ENCODE data around the gene PRDM9. TPM values are rescaled to one million over a fixed set of nuclear protein-coding genes. Genes with fewer than 3 reads are reported as not detected.
"Not testable (repeated sequence)": the region's sequence is repeated elsewhere in the genome, so short reads cannot be mapped to it uniquely, and the experiment has no call there.

Gene PRDM9
- polyA plus RNA-seq, 1 experiment: not detected

DNA sequence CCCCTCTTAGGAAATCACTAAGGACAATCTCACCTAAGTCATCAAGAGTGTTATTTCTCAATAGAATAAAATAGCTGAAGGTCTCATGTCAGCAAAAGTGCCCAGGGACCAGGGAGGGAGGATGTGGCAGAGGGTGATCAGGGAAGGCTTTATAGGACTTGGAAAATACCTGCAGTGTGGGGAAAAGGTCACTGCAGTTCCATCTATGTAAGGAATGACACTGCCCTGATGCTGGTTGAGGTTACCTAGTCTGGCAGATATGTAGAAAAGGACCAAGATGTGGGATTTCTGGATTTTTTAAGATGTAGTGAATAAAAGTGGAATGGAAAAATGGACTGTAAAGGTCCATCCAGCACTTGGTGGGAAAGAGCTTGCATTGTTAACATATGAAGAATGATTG, 18.3 kb downstream of the PRDM9 start:
- H3K27ac ChIP-seq (ENCODE audit: low read depth, low read length): no peak overlapping the region
- ChIA-PET CTCF (no interaction called here), POLR2A (no interaction called here)
- peaks cover 8% of the 10 kb centered on the region; the same call in 1 of the 2 replicates for H3K9me3 ChIP-seq (ENCODE audit: control insufficient read depth, insufficient read depth, low read length)
- TF ChIP-seq, protein P1, sequence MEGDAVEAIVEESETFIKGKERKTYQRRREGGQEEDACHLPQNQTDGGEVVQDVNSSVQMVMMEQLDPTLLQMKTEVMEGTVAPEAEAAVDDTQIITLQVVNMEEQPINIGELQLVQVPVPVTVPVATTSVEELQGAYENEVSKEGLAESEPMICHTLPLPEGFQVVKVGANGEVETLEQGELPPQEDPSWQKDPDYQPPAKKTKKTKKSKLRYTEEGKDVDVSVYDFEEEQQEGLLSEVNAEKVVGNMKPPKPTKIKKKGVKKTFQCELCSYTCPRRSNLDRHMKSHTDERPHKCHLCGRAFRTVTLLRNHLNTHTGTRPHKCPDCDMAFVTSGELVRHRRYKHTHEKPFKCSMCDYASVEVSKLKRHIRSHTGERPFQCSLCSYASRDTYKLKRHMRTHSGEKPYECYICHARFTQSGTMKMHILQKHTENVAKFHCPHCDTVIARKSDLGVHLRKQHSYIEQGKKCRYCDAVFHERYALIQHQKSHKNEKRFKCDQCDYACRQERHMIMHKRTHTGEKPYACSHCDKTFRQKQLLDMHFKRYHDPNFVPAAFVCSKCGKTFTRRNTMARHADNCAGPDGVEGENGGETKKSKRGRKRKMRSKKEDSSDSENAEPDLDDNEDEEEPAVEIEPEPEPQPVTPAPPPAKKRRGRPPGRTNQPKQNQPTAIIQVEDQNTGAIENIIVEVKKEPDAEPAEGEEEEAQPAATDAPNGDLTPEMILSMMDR (IDR thresholded peaks at IDR 0.05; ENCODE audit: low read depth, low read length): no peak
- H3K4me3 ChIP-seq (ENCODE audit: low read depth, low read length): no peak overlapping the region
- DNase-seq (ENCODE audit: low read depth, low spot score): no peak
- no peaks in the 10 kb centered on the region for H3K27me3 ChIP-seq (ENCODE audit: control insufficient read depth, insufficient read depth, low read length)

DNA sequence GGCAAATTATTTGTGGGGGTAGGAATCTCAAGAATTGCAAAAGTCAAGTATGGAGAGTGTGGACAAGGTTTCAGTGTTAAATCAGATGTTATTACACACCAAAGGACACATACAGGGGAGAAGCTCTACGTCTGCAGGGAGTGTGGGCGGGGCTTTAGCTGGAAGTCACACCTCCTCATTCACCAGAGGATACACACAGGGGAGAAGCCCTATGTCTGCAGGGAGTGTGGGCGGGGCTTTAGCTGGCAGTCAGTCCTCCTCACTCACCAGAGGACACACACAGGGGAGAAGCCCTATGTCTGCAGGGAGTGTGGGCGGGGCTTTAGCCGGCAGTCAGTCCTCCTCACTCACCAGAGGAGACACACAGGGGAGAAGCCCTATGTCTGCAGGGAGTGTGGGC, 19.2 kb downstream of the PRDM9 start:
- POLR2A ChIA-PET; H3K9me3 ChIP-seq (ENCODE audit: control insufficient read depth, insufficient read depth, low read length); H3K27ac ChIP-seq (ENCODE audit: low read depth, low read length); H3K4me3 ChIP-seq (ENCODE audit: low read depth, low read length); H3K27me3 ChIP-seq (ENCODE audit: control insufficient read depth, insufficient read depth, low read length); CTCF ChIA-PET; DNase-seq (ENCODE audit: low read depth, low spot score): not testable (repeated sequence)

DNA sequence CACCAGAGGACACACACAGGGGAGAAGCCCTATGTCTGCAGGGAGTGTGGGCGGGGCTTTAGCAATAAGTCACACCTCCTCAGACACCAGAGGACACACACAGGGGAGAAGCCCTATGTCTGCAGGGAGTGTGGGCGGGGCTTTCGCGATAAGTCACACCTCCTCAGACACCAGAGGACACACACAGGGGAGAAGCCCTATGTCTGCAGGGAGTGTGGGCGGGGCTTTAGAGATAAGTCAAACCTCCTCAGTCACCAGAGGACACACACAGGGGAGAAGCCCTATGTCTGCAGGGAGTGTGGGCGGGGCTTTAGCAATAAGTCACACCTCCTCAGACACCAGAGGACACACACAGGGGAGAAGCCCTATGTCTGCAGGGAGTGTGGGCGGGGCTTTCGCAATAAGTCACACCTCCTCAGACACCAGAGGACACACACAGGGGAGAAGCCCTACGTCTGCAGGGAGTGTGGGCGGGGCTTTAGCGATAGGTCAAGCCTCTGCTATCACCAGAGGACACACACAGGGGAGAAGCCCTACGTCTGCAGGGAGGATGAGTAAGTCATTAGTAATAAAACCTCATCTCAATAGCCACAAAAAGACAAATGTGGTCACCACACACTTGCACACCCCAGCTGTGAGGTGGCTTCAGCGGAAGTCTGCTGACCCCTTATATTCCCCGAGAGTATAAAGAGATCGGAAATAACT, 20.0 kb downstream of the PRDM9 start:
- H3K27ac ChIP-seq (ENCODE audit: low read depth, low read length); H3K27me3 ChIP-seq (ENCODE audit: control insufficient read depth, insufficient read depth, low read length); CTCF ChIA-PET; DNase-seq (ENCODE audit: low read depth, low spot score); POLR2A ChIA-PET; H3K9me3 ChIP-seq (ENCODE audit: control insufficient read depth, insufficient read depth, low read length); H3K4me3 ChIP-seq (ENCODE audit: low read depth, low read length): not testable (repeated sequence)

DNA sequence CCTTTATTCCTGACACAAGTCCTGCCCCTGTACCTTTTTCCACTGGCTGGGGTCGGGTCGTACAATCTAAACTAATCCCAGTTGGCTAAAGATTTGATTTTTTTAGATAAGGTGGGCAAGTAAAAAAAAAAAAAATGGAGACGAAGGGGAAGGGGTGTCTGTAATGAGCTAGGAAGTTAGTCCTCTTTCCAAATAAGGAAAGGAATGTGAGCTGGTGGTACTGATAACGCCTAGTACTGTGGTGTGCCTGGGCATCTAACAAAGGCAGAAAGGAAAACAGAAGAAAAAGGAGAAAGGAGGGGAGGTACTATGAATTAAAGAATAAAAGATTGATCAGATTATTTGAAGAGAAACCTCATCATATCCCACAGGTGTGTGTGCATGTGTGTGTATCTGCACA, 21.3 kb downstream of the PRDM9 start:
- CTCF ChIA-PET: no interaction called here

DNA sequence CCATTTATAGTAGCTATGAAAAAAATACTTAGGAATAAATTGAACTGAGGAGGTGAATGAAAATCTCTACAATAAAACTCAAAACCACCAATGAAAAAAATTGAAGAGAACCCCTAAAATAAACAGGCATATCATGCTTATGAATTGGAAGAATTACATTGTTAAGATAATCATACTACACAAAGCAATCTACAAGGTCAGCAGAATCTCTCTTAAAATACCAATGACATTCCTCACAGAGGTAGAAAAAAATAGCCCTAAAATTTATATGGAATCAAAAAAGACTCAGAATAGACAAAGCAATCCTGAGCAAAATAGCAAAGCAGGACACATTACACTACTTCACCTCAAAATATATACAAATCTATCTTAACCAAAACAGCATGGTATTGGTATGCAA, 23.2 kb downstream of the PRDM9 start:
- no peak overlapping the region for H3K4me3 ChIP-seq (ENCODE audit: low read depth, low read length)
- TF ChIP-seq, protein P1 (IDR thresholded peaks at IDR 0.05; ENCODE audit: low read depth, low read length): no peak
- H3K9me3 ChIP-seq (ENCODE audit: control insufficient read depth, insufficient read depth, low read length): peaks cover 6% of the 10 kb centered on the region; the same call in 1 of the 2 replicates
- no peak overlapping the region for H3K27ac ChIP-seq (ENCODE audit: low read depth, low read length)
- POLR2A ChIA-PET: no interaction called here
- DNase-seq (ENCODE audit: low read depth, low spot score): no peak
- H3K27me3 ChIP-seq (ENCODE audit: control insufficient read depth, insufficient read depth, low read length): no peaks in the 10 kb centered on the region
- CTCF ChIA-PET: no interaction called here

More for the DNA sequence above, 21.3 kb downstream of the PRDM9 start:
- H3K27ac ChIP-seq (ENCODE audit: low read depth, low read length): no peak overlapping the region
- H3K27me3 ChIP-seq (ENCODE audit: control insufficient read depth, insufficient read depth, low read length): no peaks in the 10 kb centered on the region
- no peak overlapping the region for H3K4me3 ChIP-seq (ENCODE audit: low read depth, low read length)
- no peak for DNase-seq (ENCODE audit: low read depth, low spot score)
- POLR2A ChIA-PET: no interaction called here
- TF ChIP-seq, protein P1 (IDR thresholded peaks at IDR 0.05; ENCODE audit: low read depth, low read length): no peak
- H3K9me3 ChIP-seq (ENCODE audit: control insufficient read depth, insufficient read depth, low read length): peaks cover 6% of the 10 kb centered on the region; the same call in 1 of the 2 replicates

DNA sequence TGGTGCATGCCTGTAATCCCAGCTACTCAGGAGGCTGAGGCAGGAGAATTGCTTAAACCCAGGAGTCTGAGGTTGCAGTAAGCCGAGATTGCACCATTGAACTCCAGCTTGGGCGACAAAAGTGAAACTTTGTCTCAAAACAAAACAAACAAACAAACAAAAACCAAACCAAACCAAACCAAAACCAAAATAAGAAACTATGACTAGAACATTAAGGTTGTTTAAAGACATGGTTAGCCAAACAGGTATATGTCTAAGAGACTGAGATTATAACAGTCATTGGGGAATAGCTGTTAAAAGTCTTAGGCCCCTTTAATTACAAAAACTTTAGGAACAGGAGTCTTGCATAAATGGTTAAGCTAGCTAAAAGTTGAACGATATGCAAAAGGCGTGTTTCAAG, 63.6 kb downstream of the PRDM9 start:
- ChIA-PET CTCF (no interaction called here), POLR2A (no interaction called here)
- no peak for DNase-seq (ENCODE audit: low read depth, low spot score)
- H3K27me3 ChIP-seq (ENCODE audit: control insufficient read depth, insufficient read depth, low read length): no peaks in the 10 kb centered on the region
- TF ChIP-seq, protein P1 (IDR thresholded peaks at IDR 0.05; ENCODE audit: low read depth, low read length): no peak
- peaks cover 5% of the 10 kb centered on the region for H3K9me3 ChIP-seq (ENCODE audit: control insufficient read depth, insufficient read depth, low read length)
- H3K4me3 ChIP-seq (ENCODE audit: low read depth, low read length): no peak overlapping the region
- H3K27ac ChIP-seq (ENCODE audit: low read depth, low read length): no peak overlapping the region
